GM18868 (cell line): ENCODE results near the gene JAML.
A peak's percentile ranks its signal among the peaks of the same experiment; 100 is the strongest.

ENCODE experiments used
- ATAC-seq: cut with Tn5 transposase; IDR thresholded peaks from one replicate; pipeline ENCODE4 v1.9.1; 2021; ENCODE audit warnings: mild to moderate bottlenecking, moderate library complexity; ENCODE audit not compliant: unreplicated experiment

The JAML gene

GRCh38 chr11:118217575-118217974 is 7.2 kb downstream of the JAML start:
- peak; percentile 37 for ATAC-seq

- ATAC-seq = peak; percentile 51
Measured at GRCh38 chr11:118216621-118217481, 8.0 kb downstream of the JAML start.

- no peak for ATAC-seq
Measured at GRCh38 chr11:118215765-118216164, 9.0 kb downstream of the JAML start.

- ATAC-seq = no peak
Measured at GRCh38 chr11:118215262-118215661, 9.5 kb downstream of the JAML start.

GRCh38 chr11:118214210-118214914 is 10.4 kb downstream of the JAML start:
- ATAC-seq = no peak

GRCh38 chr11:118213781-118214180 is 11.0 kb downstream of the JAML start:
- no peak for ATAC-seq

- no peak for ATAC-seq
Measured at GRCh38 chr11:118213201-118213600, 11.6 kb downstream of the JAML start.

- no peak for ATAC-seq
Measured at GRCh38 chr11:118212781-118213191, 12.0 kb downstream of the JAML start.

GRCh38 chr11:118212131-118212725 is 12.6 kb downstream of the JAML start:
- no peak for ATAC-seq

GRCh38 chr11:118211006-118211405 is 13.8 kb downstream of the JAML start:
- ATAC-seq = no peak

- no peak for ATAC-seq
Measured at GRCh38 chr11:118210323-118210722, 14.5 kb downstream of the JAML start.

GRCh38 chr11:118209033-118209432 is 15.8 kb downstream of the JAML start:
- no peak for ATAC-seq

- no peak for ATAC-seq
Measured at GRCh38 chr11:118207079-118207478, 17.7 kb downstream of the JAML start.

GRCh38 chr11:118206391-118207031 is 18.3 kb downstream of the JAML start:
- ATAC-seq = no peak

- ATAC-seq = no peak
Measured at GRCh38 chr11:118205606-118206378, 19.0 kb downstream of the JAML start.

- no peak for ATAC-seq
Measured at GRCh38 chr11:118202599-118203422, 22.0 kb downstream of the JAML start.

- no peak for ATAC-seq
Measured at GRCh38 chr11:118201966-118202365, 22.8 kb downstream of the JAML start.

- no peak for ATAC-seq
Measured at GRCh38 chr11:118200901-118201680, 23.7 kb downstream of the JAML start.

- ATAC-seq = no peak
Measured at GRCh38 chr11:118200497-118200896, 24.3 kb downstream of the JAML start.
